ENCODE measurements around the gene NARF. TPM values are rescaled to one million over a fixed set of nuclear protein-coding genes. Genes with fewer than 3 reads are reported as not detected.

The NARF gene
- total and polyA plus RNA-seq, 2 donors (not counting 1 experiment from before 2014, with no cell fraction given) = 92.4 to 103 TPM

GRCh38 chr17:82440469-82440981, 18.0 kb upstream of the NARF start:
- Histone ChIP-seq H3K9ac (ENCODE audit: low read length) (peak overlapping the region; percentile 35), H3K4me2 (replicated peaks; ENCODE audit: low read depth, low read length, poor library complexity, severe bottlenecking) (peak overlapping the region; percentile 64), H3K79me2 (ENCODE audit: control insufficient read depth, insufficient read depth, low read length) (peaks cover 89% of the 10 kb centered on the region), H3K27me3 (replicated peaks in 1 of 4; ENCODE audit: control extremely low read depth in 1 of 4, control insufficient read depth in 3 of 4, insufficient read depth in 4 of 4, low read length in 3 of 4) (no peaks in the 10 kb centered on the region), H2AFZ (ENCODE audit: insufficient read depth, low read depth, low read length, poor library complexity, severe bottlenecking) (no peak overlapping the region), H3K27ac (ENCODE audit: low read length in 2 of 2) (peak overlapping the region; percentile 43 to 78), H3K36me3 (replicated peaks in 1 of 2; ENCODE audit: control extremely low read depth in 1 of 2, control insufficient read depth in 1 of 2, extremely low read depth in 1 of 2, insufficient read depth in 2 of 2, low read length in 1 of 2) (peaks cover 0 to 75% of the 10 kb centered on the region in 2 experiments), H3K9me3 (ENCODE audit: control extremely low read depth in 1 of 3, control insufficient read depth in 2 of 3, insufficient read depth in 1 of 3, low read length in 2 of 3) (no peaks in the 10 kb centered on the region), H3K4me3 (ENCODE audit: control extremely low read depth in 1 of 5, extremely low read depth in 1 of 5, insufficient read depth in 1 of 5, low read depth in 2 of 5, low read length in 4 of 5) (peak overlapping the region in 3 of 5 experiments; percentile 5 to 45 (median 7)), H3K4me1 (ENCODE audit: control insufficient read depth in 2 of 2, insufficient read depth in 2 of 2, low read length in 2 of 2) (peaks cover 21 to 70% of the 10 kb centered on the region in 2 donors), H4K20me1 (ENCODE audit: control insufficient read depth, insufficient read depth, low read length, poor library complexity, severe bottlenecking) (peaks cover 93% of the 10 kb centered on the region)
- intact Hi-C loops (cut with micrococcal nuclease) = no loop called here
- H3K27ac Mint-ChIP-seq = peak overlapping the region; percentile 91
- H3K9me3 Mint-ChIP-seq (ENCODE audit: insufficient read depth) = no peaks in the 10 kb centered on the region
- ChIA-PET CTCF (no interaction called here), POLR2A (interaction anchor here (0.6 to 1.2 kb wide), 2 partner anchors 9 to 338 kb away, joined by 4 read pairs; no protein-coding TSS in a partner anchor)
- H3K4me3 Mint-ChIP-seq = peak overlapping the region; percentile 78
- H3K4me1 Mint-ChIP-seq = peaks cover 37% of the 10 kb centered on the region
- no peaks in the 10 kb centered on the region for H3K27me3 Mint-ChIP-seq
- TF ChIP-seq CTCF (IDR thresholded peaks at IDR 0.05) (no peak), EZH2 (IDR thresholded peaks at IDR 0.05; ENCODE audit: borderline replicate concordance, insufficient read depth, low read depth, low read length, poor library complexity, severe bottlenecking) (no peak)
- DNase-seq (peak; percentile 71), ATAC-seq (ENCODE audit: low read depth) (peak; percentile 54)
- 25% methylated on average over 17 of the region's 22 CpGs for WGBS (ENCODE audit: insufficient coverage)

- H3K9ac ChIP-seq (ENCODE audit: low read length) = peak overlapping the region; percentile 35
- H3K36me3 ChIP-seq (replicated peaks in 1 of 2; ENCODE audit: control extremely low read depth in 1 of 2, control insufficient read depth in 1 of 2, extremely low read depth in 1 of 2, insufficient read depth in 2 of 2, low read length in 1 of 2) = peaks cover 0 to 75% of the 10 kb centered on the region in 2 experiments
- DNase-seq (no peak), ATAC-seq (ENCODE audit: low read depth) (no peak)
- no peak overlapping the region for H2AFZ ChIP-seq (ENCODE audit: insufficient read depth, low read depth, low read length, poor library complexity, severe bottlenecking)
- ChIA-PET CTCF (no interaction called here), POLR2A (interaction anchor here (0.6 to 1.2 kb wide), 2 partner anchors 8 to 339 kb away, joined by 4 read pairs; no protein-coding TSS in a partner anchor)
- peak overlapping the region; percentile 43 to 78 for H3K27ac ChIP-seq (ENCODE audit: low read length in 2 of 2)
- no peaks in the 10 kb centered on the region for H3K27me3 Mint-ChIP-seq
- H3K4me2 ChIP-seq (replicated peaks; ENCODE audit: low read depth, low read length, poor library complexity, severe bottlenecking) = peak overlapping the region; percentile 64
- H3K79me2 ChIP-seq (ENCODE audit: control insufficient read depth, insufficient read depth, low read length) = peaks cover 89% of the 10 kb centered on the region
- intact Hi-C loops (cut with micrococcal nuclease) = loop anchor here (1.0 kb wide), 1 partner anchor 8 kb away; no protein-coding TSS in a partner anchor
- peaks cover 19 to 70% of the 10 kb centered on the region in 2 donors for H3K4me1 ChIP-seq (ENCODE audit: control insufficient read depth in 2 of 2, insufficient read depth in 2 of 2, low read length in 2 of 2)
- H3K4me1 Mint-ChIP-seq = peaks cover 39% of the 10 kb centered on the region
- peak overlapping the region in 1 of 5 experiments; percentile 3 for H3K4me3 ChIP-seq (ENCODE audit: control extremely low read depth in 1 of 5, extremely low read depth in 1 of 5, insufficient read depth in 1 of 5, low read depth in 2 of 5, low read length in 4 of 5)
- WGBS (ENCODE audit: insufficient coverage) = 81% methylated on average over 7 of the region's 17 CpGs
- no peak for TF ChIP-seq CTCF (IDR thresholded peaks at IDR 0.05)
- TF ChIP-seq EZH2 (IDR thresholded peaks at IDR 0.05; ENCODE audit: borderline replicate concordance, insufficient read depth, low read depth, low read length, poor library complexity, severe bottlenecking) = no peak
- H4K20me1 ChIP-seq (ENCODE audit: control insufficient read depth, insufficient read depth, low read length, poor library complexity, severe bottlenecking) = peaks cover 93% of the 10 kb centered on the region
- H3K9me3 Mint-ChIP-seq (ENCODE audit: insufficient read depth) = no peaks in the 10 kb centered on the region
- peak overlapping the region; percentile 78 for H3K4me3 Mint-ChIP-seq
- peak overlapping the region; percentile 91 for H3K27ac Mint-ChIP-seq
- H3K9me3 ChIP-seq (ENCODE audit: control extremely low read depth in 1 of 3, control insufficient read depth in 2 of 3, insufficient read depth in 1 of 3, low read length in 2 of 3) = no peaks in the 10 kb centered on the region
- H3K27me3 ChIP-seq (replicated peaks in 1 of 4; ENCODE audit: control extremely low read depth in 1 of 4, control insufficient read depth in 3 of 4, insufficient read depth in 4 of 4, low read length in 3 of 4) = no peaks in the 10 kb centered on the region
Measured at GRCh38 chr17:82440991-82441627, 17.4 kb upstream of the NARF start.
